Kidney epithelial cell (primary cell): ENCODE measurements around the gene HLA-G. TPM values are rescaled to one million over a fixed set of nuclear protein-coding genes. Genes with fewer than 3 reads are reported as not detected.

Source experiments
- DNase-seq: peaks from one replicate; pipeline ENCODE4 v3.0.0-alpha.2; 2010; ENCODE audit warnings: low read depth
- H3K27me3 ChIP-seq: 2 replicates; pipeline ENCODE4 v1.6.0; 2011; ENCODE audit warnings: low read length; ENCODE audit not compliant: control insufficient read depth, insufficient read depth
- H3K36me3 ChIP-seq: 2 replicates; pipeline ENCODE4 v1.5.1; 2011; ENCODE audit warnings: low read length; ENCODE audit not compliant: control insufficient read depth, insufficient read depth
- H3K4me3 ChIP-seq: 2 replicates; pipeline ENCODE4 v1.5.1; 2011; ENCODE audit warnings: low read depth, mild to moderate bottlenecking, control low read depth, low read length
- CTCF ChIP-seq: IDR thresholded peaks from 2 replicates; pipeline ENCODE4 v1.5.1; 2011; ENCODE audit warnings: mild to moderate bottlenecking, moderate library complexity, low read length, control low read depth, inconsistent platforms; ENCODE audit not compliant: insufficient read depth, poor library complexity, severe bottlenecking
- total RNA-seq: library from RNA; depleted of rRNA; stranded (reverse); fragments of >200 nt; gene quantifications from 2 replicates; pipeline ENCODE4 v1.2.3, GENCODE V29; 2015

Gene HLA-G
- total RNA-seq, 1 donor from 2014 or later = 1.1 TPM

- no peak for DNase-seq
These were observed 27.4 kb upstream of the HLA-G start for GRCh38 chr6:29800254-29800653.

DNA sequence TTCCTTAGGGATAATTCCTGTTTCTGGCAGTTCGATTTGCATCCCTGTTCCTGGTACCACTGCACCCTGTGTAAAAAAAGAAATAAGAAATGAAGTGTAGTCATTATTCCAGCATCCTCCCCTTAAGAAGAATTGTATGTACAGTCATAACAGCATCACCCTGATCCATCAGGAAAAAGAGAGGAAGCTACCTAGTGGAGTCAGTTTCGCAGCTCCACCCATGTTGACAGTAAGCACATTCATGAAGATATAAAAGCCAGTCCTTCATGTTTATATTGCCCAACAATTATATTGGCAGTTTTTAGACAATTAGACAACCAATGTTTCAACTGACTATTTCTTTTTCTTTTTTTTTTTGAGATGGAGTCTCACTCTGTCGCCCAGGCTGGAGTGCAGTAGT, 21.2 kb upstream of the HLA-G start:
- Histone ChIP-seq H3K36me3 (no peaks in the 10 kb centered on the region), H3K4me3 (no peak overlapping the region), H3K27me3 (no peaks in the 10 kb centered on the region)
- no peak for DNase-seq
- no peak for TF ChIP-seq CTCF

More at GRCh38 chr6:29800254-29800653, 27.4 kb upstream of the HLA-G start:
- H3K27me3 ChIP-seq = no peaks in the 10 kb centered on the region
- no peak for TF ChIP-seq CTCF
- H3K36me3 ChIP-seq = no peaks in the 10 kb centered on the region
- H3K4me3 ChIP-seq = no peak overlapping the region

DNA sequence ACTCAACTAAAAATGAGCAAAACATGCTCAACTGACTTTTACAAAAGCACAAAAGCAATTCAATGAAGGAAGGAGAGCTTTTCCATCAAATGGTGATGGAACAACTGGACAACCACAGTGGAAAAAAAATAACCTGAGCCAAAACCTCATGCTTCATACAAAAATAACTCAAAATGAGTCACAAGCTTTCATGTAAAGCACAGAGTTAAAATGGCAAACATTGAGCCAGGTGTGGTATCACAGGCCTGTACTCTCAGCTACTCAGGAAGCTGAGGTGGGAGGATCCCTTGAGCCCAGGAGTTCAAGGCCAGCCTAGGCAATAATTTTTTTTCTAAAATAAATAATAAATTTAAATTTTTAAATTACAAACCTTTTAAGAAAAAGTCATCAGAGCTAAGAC, 18.4 kb upstream of the HLA-G start:
- Histone ChIP-seq H3K27me3 (no peaks in the 10 kb centered on the region), H3K36me3 (no peaks in the 10 kb centered on the region), H3K4me3 (no peak overlapping the region)
- TF ChIP-seq CTCF = no peak
- DNase-seq = no peak

DNA sequence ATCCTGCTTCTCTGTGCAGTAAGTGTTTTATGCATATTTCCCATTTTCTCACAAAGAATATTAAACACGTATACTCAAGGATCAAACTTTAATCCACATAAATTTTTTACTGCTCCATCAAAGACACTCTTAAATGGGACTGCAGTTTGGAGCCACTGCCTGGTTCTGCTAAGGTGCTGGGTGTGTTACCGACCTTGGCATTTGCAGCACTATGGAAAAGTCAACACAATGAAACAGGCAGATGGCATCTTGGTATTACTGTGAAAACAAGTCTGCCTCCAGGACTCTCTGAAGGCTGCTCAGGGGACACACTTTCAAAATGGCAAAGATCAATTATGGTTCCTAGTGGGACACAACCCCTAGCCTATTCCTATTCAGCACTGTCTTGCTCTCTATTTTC, 17.3 kb upstream of the HLA-G start:
- no peaks in the 10 kb centered on the region for H3K27me3 ChIP-seq
- no peak overlapping the region for H3K4me3 ChIP-seq
- DNase-seq = no peak
- no peaks in the 10 kb centered on the region for H3K36me3 ChIP-seq
- TF ChIP-seq CTCF = no peak

GRCh38 chr6:29811377-29811776, 16.2 kb upstream of the HLA-G start:
- H3K4me3 ChIP-seq = no peak overlapping the region
- H3K36me3 ChIP-seq = no peaks in the 10 kb centered on the region
- no peak for TF ChIP-seq CTCF
- DNase-seq = no peak
- H3K27me3 ChIP-seq = no peaks in the 10 kb centered on the region

- H3K27me3 ChIP-seq = no peaks in the 10 kb centered on the region
- H3K4me3 ChIP-seq = no peak overlapping the region
- no peak for TF ChIP-seq CTCF
- no peaks in the 10 kb centered on the region for H3K36me3 ChIP-seq
- no peak for DNase-seq
These were observed 14.6 kb upstream of the HLA-G start for GRCh38 chr6:29813066-29813465.
